Tibial artery (tissue), 4 donors: ENCODE measurements around the gene PUM2.

ENCODE experiments used
- DNase-seq, 2 donors: peaks; one replicate each; pipeline ENCODE4 v3.0.0-alpha.2; 2019
- H3K27ac ChIP-seq, 2 donors: fragments of 200-600 bp; sonication (generic) in 1 of 2; 1 replicate in 1 of 2; 2 replicates in 1 of 2; pipeline ENCODE4 v1.5.1; 2018 to 2019; ENCODE audit warnings: mild to moderate bottlenecking in 1 of 2
- H3K27me3 ChIP-seq, 2 donors: fragments of 200-600 bp; sonication (generic) in 1 of 2; one replicate each; pipeline versions ENCODE4 v1.5.1 to v1.6.0; 2016 to 2019
- H3K36me3 ChIP-seq, 3 donors: fragments of 200-600 bp; sonication (generic) in 2 of 3; one replicate each; pipeline ENCODE4 v1.5.1; 2016 to 2019; ENCODE audit warnings: mild to moderate bottlenecking in 2 of 3
- H3K4me1 ChIP-seq, 4 donors: fragments of 200-600 bp; sonication (generic) in 2 of 4; 1 replicate in 3 of 4; 2 replicates in 1 of 4; pipeline ENCODE4 v1.5.1; 2016 to 2019
- H3K4me3 ChIP-seq, 2 donors: fragments of 200-600 bp; sonication (generic) in 1 of 2; 1 replicate in 1 of 2; 2 replicates in 1 of 2; pipeline ENCODE4 v1.5.1; 2018 to 2019; ENCODE audit warnings: mild to moderate bottlenecking in 2 of 2
- H3K9me3 ChIP-seq, 3 donors: fragments of 200-600 bp; sonication (generic) in 1 of 3; one replicate each; pipeline ENCODE4 v1.5.1; 2016 to 2019
- CTCF ChIP-seq, 2 experiments: fragments of 200-600 bp in 1 of 2; fragments of 450-650 bp in 1 of 2; IDR thresholded peaks; one replicate each; pipeline ENCODE4 v1.5.1; 2017 to 2019; ENCODE audit warnings: antibody characterized with exemption in 2 of 2, mild to moderate bottlenecking in 1 of 2, moderate library complexity in 1 of 2
- intact Hi-C: fragments of 100-400 bp; cut with DNase I; formaldehyde crosslinking; loops from one replicate; pipeline ENCODE4 v1.15.0; 2023; ENCODE audit warnings: low total_unique reads

PUM2 gene

GRCh38 chr2:20215183-20216040 lies 135.2 kb downstream of the PUM2 start:
- no peak overlapping the region for H3K4me3 ChIP-seq
- H3K4me1 ChIP-seq: peaks cover 0 to 11% (median 0%) of the 10 kb centered on the region in 4 donors
- H3K9me3 ChIP-seq: no peaks in the 10 kb centered on the region
- intact Hi-C loops: no loop called here
- no peak for TF ChIP-seq CTCF (IDR thresholded peaks at IDR 0.05)
- DNase-seq: no peak
- peaks cover 0 to 18% of the 10 kb centered on the region in 2 donors for H3K27me3 ChIP-seq
- no peak overlapping the region for H3K27ac ChIP-seq
- H3K36me3 ChIP-seq: no peaks in the 10 kb centered on the region

DNA sequence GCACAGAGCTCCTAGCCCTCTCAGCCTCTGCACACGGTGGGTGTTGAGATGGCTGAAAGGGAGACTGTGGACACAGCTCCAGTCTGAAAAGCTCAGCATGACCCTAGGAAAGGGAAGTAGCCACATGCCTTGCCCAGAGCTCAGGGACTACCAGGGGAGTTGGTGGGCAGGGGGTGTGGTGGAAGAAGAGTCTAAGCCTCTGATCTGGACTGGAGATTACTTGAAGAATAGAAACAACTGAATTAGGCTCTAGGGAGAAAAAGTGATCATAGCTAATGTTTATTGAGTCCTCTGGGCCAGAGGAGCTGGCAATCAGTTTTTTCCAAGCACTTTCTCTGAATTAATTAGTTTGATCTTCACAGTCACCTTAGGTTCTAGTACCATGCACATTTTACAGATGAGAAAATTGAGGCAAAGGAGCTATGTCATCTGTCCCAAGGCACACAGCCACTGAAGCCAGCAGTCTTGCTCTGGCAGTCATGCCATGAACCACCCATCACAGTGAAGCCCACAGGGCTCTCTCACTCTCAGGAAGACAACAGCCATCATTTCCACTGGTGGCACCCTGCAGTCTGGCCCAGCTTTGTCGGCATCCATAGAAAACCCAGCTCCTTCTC lies 136.0 kb downstream of the PUM2 start:
- H3K9me3 ChIP-seq: no peaks in the 10 kb centered on the region
- intact Hi-C loops: no loop called here
- DNase-seq: no peak
- H3K4me1 ChIP-seq: peaks cover 0 to 11% (median 0%) of the 10 kb centered on the region in 4 donors
- TF ChIP-seq CTCF (IDR thresholded peaks at IDR 0.05): no peak
- peaks cover 0 to 18% of the 10 kb centered on the region in 2 donors for H3K27me3 ChIP-seq
- H3K4me3 ChIP-seq: no peak overlapping the region
- H3K27ac ChIP-seq: no peak overlapping the region
- H3K36me3 ChIP-seq: no peaks in the 10 kb centered on the region

DNA sequence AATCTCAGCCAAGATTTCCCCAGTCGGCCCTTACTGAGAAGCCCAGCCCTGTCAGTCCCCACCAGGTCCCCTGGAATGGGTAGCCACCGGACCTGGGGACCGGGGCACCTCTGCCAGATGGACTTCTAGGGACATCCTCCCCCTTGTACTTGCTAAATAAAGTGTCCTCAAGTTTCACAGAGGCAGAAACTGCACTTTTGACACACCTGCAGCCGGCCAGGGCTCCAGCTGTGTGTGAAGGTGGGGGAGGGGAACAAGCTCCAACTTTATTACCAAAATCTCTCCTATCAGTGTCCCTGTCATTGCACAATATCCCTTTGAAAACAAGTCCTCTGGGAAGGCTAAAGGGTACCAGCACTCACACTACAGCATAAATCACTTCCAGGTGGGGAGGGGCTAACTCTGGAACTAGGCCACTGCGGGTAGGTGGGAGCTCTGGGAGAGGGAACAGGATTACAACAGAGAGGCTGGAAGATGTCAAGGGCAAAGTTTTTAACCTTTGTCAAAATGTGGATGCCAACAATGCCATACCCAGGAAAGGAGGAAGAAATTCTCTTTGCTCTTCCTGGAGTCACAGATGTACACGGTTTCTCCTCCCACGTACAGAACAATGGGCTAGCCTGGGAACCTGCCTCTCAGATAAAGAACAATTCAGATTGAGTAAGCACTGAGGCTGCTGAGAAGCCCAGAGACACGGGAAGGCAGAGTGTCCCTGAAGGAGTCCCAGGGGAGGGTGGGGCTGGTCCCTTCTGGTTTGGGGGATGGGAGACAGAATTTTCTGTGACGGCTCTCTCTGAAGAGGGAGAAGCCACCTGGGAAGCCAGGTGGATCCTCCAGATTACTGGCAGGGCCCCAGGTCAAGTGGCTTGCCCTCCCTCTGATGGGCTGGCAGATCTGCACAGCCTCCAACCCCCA lies 136.7 kb downstream of the PUM2 start:
- peaks cover 0 to 18% of the 10 kb centered on the region in 2 donors for H3K27me3 ChIP-seq
- no peak overlapping the region for H3K4me3 ChIP-seq
- DNase-seq: no peak
- intact Hi-C loops: no loop called here
- no peak for TF ChIP-seq CTCF (IDR thresholded peaks at IDR 0.05)
- H3K27ac ChIP-seq: no peak overlapping the region
- H3K36me3 ChIP-seq: no peaks in the 10 kb centered on the region
- peaks cover 0 to 17% (median 0%) of the 10 kb centered on the region in 4 donors for H3K4me1 ChIP-seq
- no peaks in the 10 kb centered on the region for H3K9me3 ChIP-seq

- H3K4me1 ChIP-seq: peaks cover 0 to 17% (median 0%) of the 10 kb centered on the region in 4 donors
- DNase-seq: no peak
- TF ChIP-seq CTCF (IDR thresholded peaks at IDR 0.05): no peak
- peaks cover 0 to 18% of the 10 kb centered on the region in 2 donors for H3K27me3 ChIP-seq
- no peaks in the 10 kb centered on the region for H3K9me3 ChIP-seq
- H3K27ac ChIP-seq: no peak overlapping the region
- no peaks in the 10 kb centered on the region for H3K36me3 ChIP-seq
- H3K4me3 ChIP-seq: no peak overlapping the region
- intact Hi-C loops: no loop called here
Observed at GRCh38 chr2:20212871-20213503, 137.7 kb downstream of the PUM2 start.

DNA sequence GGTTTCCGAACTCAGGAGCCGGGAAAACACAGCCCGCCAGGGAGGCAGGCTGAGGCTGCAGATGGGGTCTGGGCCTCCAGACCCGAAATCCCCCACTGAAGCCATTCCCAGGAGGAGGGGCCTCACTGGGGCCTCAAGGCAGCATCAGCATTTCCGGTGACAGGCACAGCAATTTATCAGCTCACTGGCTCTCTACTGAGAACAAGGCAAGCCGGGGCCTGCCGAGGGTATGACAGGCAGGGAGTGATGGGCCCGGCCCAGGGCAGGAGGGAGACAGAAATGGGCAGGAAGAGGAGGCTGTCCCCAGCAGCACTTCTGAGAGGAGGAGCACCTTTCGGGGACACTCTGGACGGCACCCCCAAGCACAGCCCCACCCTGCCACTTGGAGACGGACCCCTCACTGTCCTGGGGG lies 138.2 kb downstream of the PUM2 start:
- intact Hi-C loops: no loop called here

More for the DNA sequence above, 138.2 kb downstream of the PUM2 start:
- DNase-seq: no peak
- H3K9me3 ChIP-seq: no peaks in the 10 kb centered on the region
- no peaks in the 10 kb centered on the region for H3K36me3 ChIP-seq
- no peak overlapping the region for H3K27ac ChIP-seq
- peaks cover 0 to 18% of the 10 kb centered on the region in 2 donors for H3K27me3 ChIP-seq
- H3K4me1 ChIP-seq: peaks cover 0 to 17% (median 0%) of the 10 kb centered on the region in 4 donors
- H3K4me3 ChIP-seq: no peak overlapping the region
- no peak for TF ChIP-seq CTCF (IDR thresholded peaks at IDR 0.05)
